ENCODE measurements around the gene NUDT14.

NUDT14 gene

DNA sequence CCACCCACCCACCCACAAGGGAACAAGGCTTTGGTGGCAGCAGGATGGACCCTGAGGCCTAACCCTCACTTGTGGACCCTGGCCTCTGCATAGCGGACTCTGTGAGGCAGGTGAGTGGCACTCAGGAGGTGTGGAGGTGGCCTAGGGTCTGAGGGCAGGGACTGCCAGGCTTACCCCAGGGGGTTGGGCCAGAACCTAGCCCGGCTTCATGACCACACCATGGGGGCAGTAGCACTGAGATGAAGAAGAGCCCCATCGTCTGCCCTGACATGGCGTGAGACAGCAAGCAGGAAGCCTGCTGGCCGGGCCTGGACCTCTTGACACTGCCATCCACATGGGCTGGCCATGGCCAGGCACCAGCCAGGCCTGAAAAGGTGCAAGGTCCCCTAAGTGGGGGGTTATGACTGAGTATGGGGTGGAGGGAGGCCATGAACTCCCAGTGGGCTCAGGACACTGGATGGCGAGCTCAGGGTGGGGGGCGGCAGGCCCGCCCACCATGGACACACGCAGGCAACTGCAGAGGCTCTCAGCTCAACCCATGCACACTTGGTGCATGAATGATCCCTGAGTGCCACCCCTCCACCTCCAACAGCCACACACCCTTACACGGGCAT is 41.8 kb downstream of the NUDT14 start:
- H3K27ac Mint-ChIP-seq: no peak overlapping the region
- peaks cover 4% of the 10 kb centered on the region for H3K27me3 Mint-ChIP-seq (ENCODE audit: low read depth)
- peaks cover 2% of the 10 kb centered on the region for H3K36me3 Mint-ChIP-seq (ENCODE audit: low read depth)
- H3K4me3 Mint-ChIP-seq: no peak overlapping the region
- H3K9me3 Mint-ChIP-seq: peaks cover 14% of the 10 kb centered on the region
- no peaks in the 10 kb centered on the region for H3K4me1 Mint-ChIP-seq (ENCODE audit: low read depth)

DNA sequence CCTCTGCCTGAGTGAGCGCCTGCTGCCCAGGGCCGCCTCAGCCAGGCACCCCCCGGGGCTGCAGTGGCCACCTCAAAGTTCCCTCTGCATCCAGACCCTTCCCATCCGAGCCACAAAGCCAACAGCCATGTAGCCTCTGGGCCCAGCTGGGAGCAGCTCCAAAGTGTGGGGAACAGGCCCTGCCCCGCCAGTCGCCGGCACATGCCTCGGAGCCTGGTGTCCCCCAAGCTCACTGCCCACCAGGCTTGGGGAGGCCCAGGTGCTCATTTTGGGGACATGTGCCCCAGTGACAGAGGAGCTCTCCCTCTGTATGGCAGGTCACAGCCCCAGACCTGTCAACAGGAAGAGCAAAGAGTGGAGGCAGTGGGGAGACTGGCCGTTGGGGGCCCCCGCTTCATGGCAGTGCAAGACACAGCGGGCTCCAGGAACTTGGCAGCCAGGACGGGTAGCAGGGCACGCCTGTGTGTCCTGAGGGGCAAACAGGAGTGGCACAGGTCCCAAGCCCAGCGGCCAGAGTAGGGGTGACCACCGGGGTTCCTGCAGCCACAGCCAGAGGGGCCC is 42.5 kb downstream of the NUDT14 start:
- no peaks in the 10 kb centered on the region for H3K4me1 Mint-ChIP-seq (ENCODE audit: low read depth)
- H3K27me3 Mint-ChIP-seq (ENCODE audit: low read depth): peaks cover 4% of the 10 kb centered on the region
- H3K27ac Mint-ChIP-seq: no peak overlapping the region
- H3K36me3 Mint-ChIP-seq (ENCODE audit: low read depth): peaks cover 2% of the 10 kb centered on the region
- no peak overlapping the region for H3K4me3 Mint-ChIP-seq
- H3K9me3 Mint-ChIP-seq: peaks cover 14% of the 10 kb centered on the region

DNA sequence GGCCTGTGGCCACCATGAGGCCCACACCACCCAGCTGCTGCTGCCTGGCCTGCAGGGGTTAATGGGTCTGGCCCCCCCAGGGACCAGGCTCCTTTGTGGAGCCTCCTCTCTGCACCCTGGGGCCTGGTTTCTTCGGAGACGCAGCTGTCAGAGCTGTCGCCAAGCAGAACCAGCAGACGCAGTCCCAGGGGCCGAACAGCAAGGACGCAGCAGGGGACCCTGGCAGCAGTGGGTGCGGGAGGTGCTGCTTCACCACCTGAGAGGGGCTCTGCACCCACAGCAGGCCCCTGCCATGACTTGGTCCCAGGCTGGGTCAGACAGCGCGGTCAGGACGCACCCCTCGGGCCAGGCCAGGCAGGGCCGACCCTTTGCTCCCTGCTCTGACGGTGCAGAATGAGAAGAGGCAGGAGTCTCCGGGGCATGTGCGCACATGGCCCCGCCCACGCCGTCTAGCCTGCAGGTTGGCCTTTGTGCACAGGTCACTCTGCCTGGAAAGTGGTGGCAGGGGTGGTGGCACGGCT is 43.0 kb downstream of the NUDT14 start:
- H3K36me3 Mint-ChIP-seq (ENCODE audit: low read depth): peaks cover 2% of the 10 kb centered on the region
- no peak overlapping the region for H3K27ac Mint-ChIP-seq
- peaks cover 18% of the 10 kb centered on the region for H3K9me3 Mint-ChIP-seq
- H3K4me1 Mint-ChIP-seq (ENCODE audit: low read depth): no peaks in the 10 kb centered on the region
- no peak overlapping the region for H3K4me3 Mint-ChIP-seq
- peaks cover 10% of the 10 kb centered on the region for H3K27me3 Mint-ChIP-seq (ENCODE audit: low read depth)

DNA sequence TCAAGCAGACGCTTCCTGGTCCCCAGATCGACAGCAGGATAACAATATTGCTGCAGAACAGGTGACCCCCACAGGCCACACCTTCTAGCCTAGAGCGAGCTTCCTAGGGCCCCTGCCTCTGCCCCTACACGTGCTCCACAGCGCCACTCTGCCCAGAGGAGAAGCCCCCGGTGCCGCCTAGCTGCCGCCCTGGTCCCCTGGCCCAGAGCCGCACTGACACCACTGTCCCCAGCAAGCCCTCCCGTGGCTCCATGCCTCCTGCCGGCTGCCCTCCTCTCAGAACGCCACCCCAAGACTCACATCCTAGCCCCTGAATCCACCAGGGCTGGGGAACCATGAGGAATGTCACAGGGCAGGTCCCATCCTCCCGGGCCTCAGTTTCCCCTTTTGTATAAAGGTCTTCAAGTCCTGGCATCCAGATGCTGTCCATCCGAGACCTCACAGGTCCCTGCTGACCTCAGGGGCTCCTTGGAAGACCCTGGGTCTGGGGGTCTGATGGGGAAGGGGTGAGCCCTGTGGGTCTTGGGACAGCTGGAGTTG is 43.6 kb downstream of the NUDT14 start:
- peaks cover 22% of the 10 kb centered on the region for H3K9me3 Mint-ChIP-seq
- no peak overlapping the region for H3K27ac Mint-ChIP-seq
- no peak overlapping the region for H3K4me3 Mint-ChIP-seq
- H3K27me3 Mint-ChIP-seq (ENCODE audit: low read depth): peaks cover 14% of the 10 kb centered on the region
- H3K4me1 Mint-ChIP-seq (ENCODE audit: low read depth): no peaks in the 10 kb centered on the region
- H3K36me3 Mint-ChIP-seq (ENCODE audit: low read depth): peaks cover 2% of the 10 kb centered on the region

DNA sequence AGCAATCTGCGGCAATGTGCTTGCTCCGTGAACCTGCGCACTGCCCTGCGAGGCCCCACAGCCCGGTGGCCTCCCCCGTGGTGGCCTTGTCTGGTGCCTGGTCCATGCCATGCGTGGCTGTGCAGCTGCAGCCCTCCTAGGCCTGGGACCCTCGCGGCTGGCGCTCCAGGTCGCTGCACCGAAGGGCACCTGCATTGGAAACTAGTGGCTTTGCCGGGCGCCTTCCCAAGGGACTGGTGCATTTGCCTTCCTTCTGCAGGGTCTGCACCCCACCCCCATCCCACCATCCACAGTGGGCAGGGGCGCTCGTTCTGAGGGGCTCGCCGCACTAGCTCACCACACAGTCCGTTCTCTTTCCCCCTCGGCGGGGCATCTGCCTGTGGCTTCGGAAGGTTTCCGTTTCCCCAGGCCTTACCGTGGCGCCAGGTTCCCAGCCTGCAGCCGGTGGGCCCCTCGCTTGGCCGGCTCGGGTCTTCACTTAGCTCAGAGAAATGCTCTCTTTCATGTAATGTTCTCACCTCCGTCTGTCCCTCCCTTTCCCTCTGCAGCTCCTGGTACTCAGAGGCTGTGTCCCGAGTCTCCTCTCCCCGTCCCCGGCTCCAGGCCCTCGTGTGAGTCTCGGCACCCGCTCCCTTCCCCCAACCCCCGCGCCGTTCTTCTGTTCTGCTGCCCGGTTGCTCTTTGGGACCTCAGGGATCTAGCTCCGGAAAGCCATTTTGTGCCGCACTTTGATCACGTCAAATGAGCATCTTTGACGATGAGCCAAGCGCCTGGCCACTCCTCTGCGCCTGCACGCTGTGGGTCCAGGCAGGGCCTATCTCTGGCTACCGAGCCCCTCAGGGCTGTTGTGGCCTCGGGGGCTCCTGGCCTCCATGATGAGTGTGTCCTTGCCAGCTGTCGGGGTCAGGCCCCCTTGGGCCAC is 44.5 kb downstream of the NUDT14 start:
- H3K4me3 Mint-ChIP-seq: no peak overlapping the region
- no peaks in the 10 kb centered on the region for H3K4me1 Mint-ChIP-seq (ENCODE audit: low read depth)
- peaks cover 14% of the 10 kb centered on the region for H3K27me3 Mint-ChIP-seq (ENCODE audit: low read depth)
- peaks cover 21% of the 10 kb centered on the region for H3K9me3 Mint-ChIP-seq
- H3K27ac Mint-ChIP-seq: no peak overlapping the region
- H3K36me3 Mint-ChIP-seq (ENCODE audit: low read depth): no peaks in the 10 kb centered on the region

DNA sequence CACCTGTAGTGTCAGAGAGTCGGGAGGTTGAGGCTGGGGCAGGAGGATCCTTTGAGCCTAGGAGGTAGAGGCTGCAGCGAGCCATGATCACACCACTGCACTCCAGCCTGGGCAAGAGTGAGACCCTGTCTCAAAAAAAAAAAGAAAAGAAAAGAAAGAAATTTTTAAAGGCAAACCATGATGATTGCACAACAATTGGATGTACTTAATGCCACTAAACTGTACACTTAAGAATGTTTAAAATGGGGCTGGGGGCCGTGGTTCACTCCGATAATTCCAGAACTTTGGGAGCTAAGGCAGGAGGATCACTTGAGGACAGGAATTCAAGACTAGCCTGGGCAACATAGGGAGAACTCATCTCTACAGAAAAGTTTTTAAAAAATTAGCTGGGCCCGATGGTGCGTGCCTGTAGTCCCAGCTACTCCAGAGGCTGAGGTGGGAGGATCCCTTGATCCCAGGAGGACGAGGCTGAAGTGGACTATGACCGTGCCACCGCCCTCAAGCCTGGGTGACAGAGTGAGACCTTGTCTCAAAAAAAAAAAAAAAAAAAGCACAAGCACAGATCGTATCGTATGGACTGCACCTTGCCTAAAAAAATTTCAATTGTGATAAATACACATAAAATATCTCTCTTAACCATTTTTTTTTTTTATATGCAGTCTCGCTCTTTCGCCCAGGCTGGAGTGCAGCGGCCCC is 45.3 kb downstream of the NUDT14 start:
- no peaks in the 10 kb centered on the region for H3K36me3 Mint-ChIP-seq (ENCODE audit: low read depth)
- peaks cover 15% of the 10 kb centered on the region for H3K9me3 Mint-ChIP-seq
- no peak overlapping the region for H3K27ac Mint-ChIP-seq
- H3K4me3 Mint-ChIP-seq: no peak overlapping the region
- peaks cover 14% of the 10 kb centered on the region for H3K27me3 Mint-ChIP-seq (ENCODE audit: low read depth)
- no peaks in the 10 kb centered on the region for H3K4me1 Mint-ChIP-seq (ENCODE audit: low read depth)

DNA sequence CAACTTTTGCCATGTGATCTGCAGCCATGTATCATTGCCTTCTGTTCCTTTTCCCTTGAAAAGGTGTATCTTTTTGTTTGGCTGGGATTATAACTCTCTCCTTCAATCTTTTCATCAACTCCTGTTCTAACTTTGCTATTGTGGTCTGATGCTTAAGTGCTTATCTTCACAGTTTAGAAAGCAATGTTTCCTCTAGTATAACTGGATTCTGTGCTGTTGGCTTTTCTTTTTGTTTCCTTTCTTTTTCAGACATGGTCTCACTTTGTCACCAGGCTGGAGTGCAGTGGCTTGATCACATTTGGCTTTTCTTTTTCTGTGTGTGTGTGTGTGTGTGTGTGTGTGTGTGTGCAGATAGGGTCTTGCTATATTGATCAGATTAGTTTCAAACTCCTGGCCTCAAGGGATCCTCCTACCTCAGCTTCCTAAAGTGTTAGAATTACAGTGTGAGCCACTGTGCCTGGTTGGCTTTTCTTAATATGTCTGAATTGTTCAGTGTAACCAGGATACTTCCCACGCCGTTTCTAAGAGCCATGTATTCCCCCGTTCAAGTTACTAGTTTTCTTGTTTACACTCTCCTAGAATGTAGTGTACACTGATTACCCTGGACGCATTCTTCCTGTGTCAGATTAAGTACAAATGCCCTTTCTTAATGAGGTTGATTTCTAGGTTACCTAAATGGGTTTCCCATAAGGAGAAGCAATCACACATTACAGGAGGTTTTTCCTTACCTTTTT is 48.0 kb downstream of the NUDT14 start:
- H3K36me3 Mint-ChIP-seq (ENCODE audit: low read depth): peaks cover 2% of the 10 kb centered on the region
- peaks cover 8% of the 10 kb centered on the region for H3K9me3 Mint-ChIP-seq
- H3K4me1 Mint-ChIP-seq (ENCODE audit: low read depth): no peaks in the 10 kb centered on the region
- no peak overlapping the region for H3K27ac Mint-ChIP-seq
- peaks cover 18% of the 10 kb centered on the region for H3K27me3 Mint-ChIP-seq (ENCODE audit: low read depth)
- H3K4me3 Mint-ChIP-seq: no peak overlapping the region

DNA sequence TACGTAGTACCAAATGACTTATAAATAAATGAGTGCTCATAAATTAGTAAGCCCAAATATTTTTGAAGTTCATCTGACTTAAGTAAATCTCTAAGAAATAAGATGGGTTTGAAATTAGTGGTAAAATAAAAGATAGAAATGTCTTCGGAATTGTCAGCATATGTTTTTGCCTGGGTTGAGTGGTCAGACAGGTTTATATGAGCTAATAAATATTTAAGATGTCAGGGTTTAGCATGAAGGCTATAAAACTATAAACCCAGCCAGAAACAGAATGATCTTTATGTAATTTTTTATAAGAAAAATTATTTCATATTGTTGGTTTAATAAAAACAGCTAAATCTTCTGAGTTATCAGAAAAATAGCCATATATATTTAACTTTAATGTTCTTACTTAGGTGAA is 49.9 kb downstream of the NUDT14 start:
- peaks cover 2% of the 10 kb centered on the region for H3K36me3 Mint-ChIP-seq (ENCODE audit: low read depth)
- H3K27me3 Mint-ChIP-seq (ENCODE audit: low read depth): peaks cover 18% of the 10 kb centered on the region
- no peak overlapping the region for H3K4me3 Mint-ChIP-seq
- no peaks in the 10 kb centered on the region for H3K4me1 Mint-ChIP-seq (ENCODE audit: low read depth)
- H3K9me3 Mint-ChIP-seq: peaks cover 8% of the 10 kb centered on the region
- no peak overlapping the region for H3K27ac Mint-ChIP-seq

DNA sequence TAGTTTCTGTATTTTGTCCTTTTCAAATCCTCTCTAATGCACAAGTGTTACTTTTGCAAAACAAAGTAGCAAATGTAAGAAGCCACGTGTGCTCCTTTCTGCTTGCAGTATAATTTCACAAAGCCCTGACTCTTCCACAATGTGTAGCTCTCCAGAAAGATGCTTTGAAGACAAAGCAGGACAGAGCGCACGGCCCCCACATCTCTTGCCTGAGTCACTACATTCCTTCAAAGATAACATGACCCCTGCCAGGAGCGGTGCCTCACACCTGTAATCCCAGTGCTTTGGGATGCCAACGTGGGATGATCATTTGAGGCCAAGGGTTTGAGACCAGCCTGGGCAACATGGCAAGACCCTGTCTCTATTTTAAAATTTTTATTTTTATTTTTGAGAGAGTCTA is 53.1 kb downstream of the NUDT14 start:
- Mint-ChIP-seq H3K27ac (no peak overlapping the region), H3K4me3 (no peak overlapping the region), H3K27me3 (ENCODE audit: low read depth) (peaks cover 17% of the 10 kb centered on the region), H3K9me3 (peaks cover 4% of the 10 kb centered on the region), H3K4me1 (ENCODE audit: low read depth) (peaks cover 2% of the 10 kb centered on the region), H3K36me3 (ENCODE audit: low read depth) (peaks cover 2% of the 10 kb centered on the region)

DNA sequence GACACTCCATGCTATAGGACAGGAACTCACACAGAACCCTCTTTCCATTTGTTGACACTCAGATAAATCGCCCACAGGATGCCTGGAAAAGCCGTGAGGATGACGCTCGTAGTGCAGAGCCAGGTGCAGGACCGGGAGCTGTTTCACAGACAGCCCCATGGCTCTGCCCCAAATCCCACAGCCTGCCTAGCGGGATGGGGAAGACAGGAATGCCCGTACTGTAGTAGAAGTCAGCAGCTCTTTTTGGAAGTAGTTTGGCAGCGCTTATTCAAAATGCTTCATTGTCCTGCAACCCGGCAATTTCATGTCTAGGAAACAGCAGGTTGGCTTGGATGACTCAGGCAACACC is 54.2 kb downstream of the NUDT14 start:
- H3K9me3 Mint-ChIP-seq: peaks cover 7% of the 10 kb centered on the region
- no peak overlapping the region for H3K27ac Mint-ChIP-seq
- peaks cover 2% of the 10 kb centered on the region for H3K36me3 Mint-ChIP-seq (ENCODE audit: low read depth)
- peaks cover 13% of the 10 kb centered on the region for H3K27me3 Mint-ChIP-seq (ENCODE audit: low read depth)
- H3K4me3 Mint-ChIP-seq: no peak overlapping the region
- H3K4me1 Mint-ChIP-seq (ENCODE audit: low read depth): peaks cover 2% of the 10 kb centered on the region

DNA sequence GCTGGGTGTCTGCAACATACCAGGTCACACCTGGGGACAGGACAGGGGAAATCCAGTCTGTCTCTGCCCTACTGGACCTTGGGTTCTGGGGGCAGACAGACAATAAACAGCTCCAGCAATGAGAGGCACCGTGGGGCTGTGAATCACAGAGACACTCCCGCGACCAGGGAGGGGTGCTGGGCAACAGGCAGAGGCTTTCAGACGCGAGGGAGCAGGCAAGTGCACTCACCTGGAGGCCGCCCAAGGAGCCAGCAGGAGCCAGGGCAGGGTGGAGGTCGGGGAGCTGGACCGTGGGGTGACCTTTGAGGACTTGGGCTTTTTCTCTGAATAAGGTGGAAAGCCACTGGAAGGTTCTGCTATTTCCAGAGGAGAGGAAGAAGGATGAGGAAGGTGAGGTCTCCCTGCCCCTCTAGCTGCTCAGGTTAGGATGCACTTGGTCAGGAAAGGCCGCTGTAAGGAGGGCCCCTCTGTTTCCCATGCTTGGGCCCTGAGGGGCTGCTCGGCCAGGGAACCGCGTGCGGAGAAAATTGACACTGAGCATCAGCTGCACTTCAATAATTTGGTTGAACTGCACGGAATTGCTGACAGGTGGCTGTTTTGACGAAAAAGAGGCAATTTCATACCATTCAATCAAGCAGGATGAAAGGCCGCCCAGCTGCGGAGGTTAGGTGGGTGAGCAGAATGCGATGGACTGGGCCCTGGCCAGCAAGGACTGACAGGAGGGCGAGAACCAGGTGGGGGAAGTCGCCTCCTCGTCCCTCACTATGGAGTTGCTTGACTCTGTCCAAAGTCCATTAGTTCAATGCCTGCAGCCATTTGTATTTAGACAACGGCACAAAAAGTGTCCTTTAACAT is 54.8 kb downstream of the NUDT14 start:
- peaks cover 10% of the 10 kb centered on the region for H3K9me3 Mint-ChIP-seq
- no peak overlapping the region for H3K27ac Mint-ChIP-seq
- peaks cover 2% of the 10 kb centered on the region for H3K4me1 Mint-ChIP-seq (ENCODE audit: low read depth)
- H3K4me3 Mint-ChIP-seq: no peak overlapping the region
- peaks cover 2% of the 10 kb centered on the region for H3K36me3 Mint-ChIP-seq (ENCODE audit: low read depth)
- H3K27me3 Mint-ChIP-seq (ENCODE audit: low read depth): peaks cover 13% of the 10 kb centered on the region

DNA sequence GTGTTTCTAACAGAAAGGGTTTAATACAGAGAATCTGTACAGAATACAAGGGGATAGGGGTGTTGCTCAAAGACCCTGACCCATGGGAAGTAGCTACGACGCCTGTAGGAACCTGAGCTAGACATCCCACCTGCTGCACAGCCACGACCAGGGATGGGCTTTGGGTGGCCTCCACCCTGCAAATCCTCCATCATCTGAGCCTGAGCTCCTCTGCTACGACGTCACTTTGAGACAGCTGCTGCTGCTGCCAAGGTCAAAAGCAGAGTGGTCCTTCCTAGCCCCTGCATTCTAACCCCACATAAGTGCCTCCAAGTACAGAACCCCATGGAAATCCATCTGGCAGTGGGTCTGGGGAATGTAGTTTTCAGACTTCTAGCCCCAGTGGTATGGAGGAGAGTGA is 56.3 kb downstream of the NUDT14 start:
- Mint-ChIP-seq H3K4me1 (ENCODE audit: low read depth) (peaks cover 2% of the 10 kb centered on the region), H3K27me3 (ENCODE audit: low read depth) (peaks cover 13% of the 10 kb centered on the region), H3K4me3 (no peak overlapping the region), H3K9me3 (peaks cover 23% of the 10 kb centered on the region), H3K27ac (no peak overlapping the region), H3K36me3 (ENCODE audit: low read depth) (peaks cover 2% of the 10 kb centered on the region)

Data from T-helper 1 cell treated with Interleukin-12 subunit alpha and Interleukin-12 subunit beta and Interleukin-4 antibody, amounts not matched to agents 30 μg/mL and 1 μg/mL, for 36 hours (primary cell).